Ovary (tissue), 9 donors: ENCODE data around the gene MICALL1. TPM values are rescaled to one million over a fixed set of nuclear protein-coding genes. Genes with fewer than 3 reads are reported as not detected.

ENCODE experiments used
- DNase-seq, 5 donors: peaks; one replicate each; pipeline ENCODE4 v3.0.0-alpha.2; 2019 to 2020
- H3K27ac ChIP-seq, 2 donors: fragments of 200-600 bp; one replicate each; pipeline versions ENCODE4 v1.5.1 to v1.8.0; 2019 to 2022
- H3K27me3 ChIP-seq: fragments of 200-600 bp; one replicate; pipeline ENCODE4 v1.8.0; 2022
- H3K36me3 ChIP-seq: fragments of 200-600 bp; sonication (generic); one replicate; pipeline ENCODE4 v1.5.1; 2019
- H3K4me1 ChIP-seq: one replicate; pipeline ENCODE4 v1.8.1; 2013; ENCODE audit warnings: mild to moderate bottlenecking, moderate library complexity; ENCODE audit not compliant: insufficient read depth
- H3K4me3 ChIP-seq: fragments of 200-600 bp; sonication (generic); one replicate; pipeline ENCODE4 v1.5.1; 2017
- H3K9me3 ChIP-seq, 2 donors: fragments of 200-600 bp in 1 of 2; sonication (generic) in 1 of 2; one replicate each; pipeline versions ENCODE4 v1.5.1 to v1.8.1; 2013 to 2019; ENCODE audit warnings: mild to moderate bottlenecking in 1 of 2, moderate library complexity in 1 of 2
- CTCF ChIP-seq, 3 donors: fragments of 450-650 bp in 2 of 3; fragments of 200-600 bp in 1 of 3; IDR thresholded peaks; one replicate each; pipeline versions ENCODE4 v1.5.1 to v1.8.0; 2016 to 2022; ENCODE audit warnings: antibody characterized with exemption in 3 of 3, mild to moderate bottlenecking in 1 of 3
- EP300 ChIP-seq: sonication (generic); formaldehyde crosslinking; IDR thresholded peaks from one replicate; pipeline ENCODE4 v1.6.1; 2017; ENCODE audit warnings: antibody characterized with exemption
- POLR2A ChIP-seq: fragments of 450-650 bp; IDR thresholded peaks from one replicate; pipeline ENCODE4 v1.6.1; 2017; ENCODE audit warnings: antibody characterized with exemption, mild to moderate bottlenecking, moderate library complexity
- WGBS, 3 donors: extraction: QIAGEN DNeasy Blood & Tissue Kit in 1 of 3; methylation state at CpG; one replicate each; pipeline versions ENCODE4 v1.1.5 to v1.1.7; 2013 to 2017; 5-methylcytosine and 5-hydroxymethylcytosine counted together
- intact Hi-C, 4 donors: fragments of 100-400 bp; cut with DNase I; formaldehyde crosslinking; loops; one replicate each; pipeline versions ENCODE4 v1.11.0 to v1.15.1; 2022 to 2023
- polyA plus RNA-seq, 2 donors: library from polyadenylated mRNA; stranded (reverse); fragments of 200-250 nt in 1 of 2; fragments of 350-450 nt in 1 of 2; fragmentation: Illumina TruSeq in 1 of 2; extraction: RNeasy Lipid Tissue Mini Kit (QIAGEN cat#74804) in 1 of 2; gene quantifications; one replicate each; pipeline ENCODE4 v1.2.3, GENCODE V29; 2013 to 2014
- total RNA-seq, 7 donors: library from RNA; depleted of rRNA in 2 of 7; stranded (reverse); fragments of >200 nt in 2 of 7; fragmentation: NEBNext Ultra II Directional in 3 of 7; extraction: Animal tissue kit (Norgen Biotek cat#: 25700) in 3 of 7; gene quantifications; one replicate each; pipeline versions ENCODE4 v1.1.0 to v1.2.4, GENCODE V29; 2016 to 2023
- donor health status: DM: no; HTN: no; CAD: no; lungs with moderate emphysema.
- donor health status: DM: no; HTN: no; CAD: no.
- donor health status: Bipolar disorder and iron deficiency.
- donor health status: DM: yes; HTN: yes; CAD: no.
- donor health status: DM: no; HTN: no; CAD: no.
- donor health status: DM: yes; HTN: yes; CAD: no.

The MICALL1 gene
- total and polyA plus RNA-seq, 9 donors, result 6.2 to 30.0 (median 17.4) TPM

- TF ChIP-seq CTCF (IDR thresholded peaks at IDR 0.05) (no peak), POLR2A (no peak), EP300 (no peak)
- no peaks in the 10 kb centered on the region for H3K4me1 ChIP-seq
- intact Hi-C loops, result no loop called here
- H3K4me3 ChIP-seq, result no peak overlapping the region
- H3K9me3 ChIP-seq, result no peaks in the 10 kb centered on the region
- no peak overlapping the region for H3K27ac ChIP-seq
- no peak for DNase-seq
- H3K27me3 ChIP-seq, result no peaks in the 10 kb centered on the region
- WGBS, 3 donors, result 57 to 72% (median 65%) methylated on average over 24 to 25 of the region's 25 CpGs
- H3K36me3 ChIP-seq, result no peaks in the 10 kb centered on the region
These were observed 12.6 kb downstream of the MICALL1 start for GRCh38 chr22:37918580-37919270.

GRCh38 chr22:37920126-37920525 lies 14.0 kb downstream of the MICALL1 start:
- Histone ChIP-seq H3K27me3 (no peaks in the 10 kb centered on the region), H3K4me1 (no peaks in the 10 kb centered on the region), H3K27ac (no peak overlapping the region), H3K4me3 (no peak overlapping the region), H3K9me3 (no peaks in the 10 kb centered on the region), H3K36me3 (no peaks in the 10 kb centered on the region)
- WGBS, 3 donors, result 84 to 89% (median 89%) methylated on average over 5 of the region's 5 CpGs
- no peak for DNase-seq
- TF ChIP-seq POLR2A (no peak), EP300 (no peak), CTCF (IDR thresholded peaks at IDR 0.05) (no peak)
- intact Hi-C loops, result loop anchor here in 1 of 4 donors (10.0 kb wide), 1 partner anchor 105 kb away; no protein-coding TSS in a partner anchor

- TF ChIP-seq CTCF (IDR thresholded peaks at IDR 0.05), result no peak
- no peak for TF ChIP-seq EP300
- TF ChIP-seq POLR2A, result no peak
- intact Hi-C loops, result loop anchor here in 1 of 4 donors (10.0 kb wide), 1 partner anchor 107 kb away; no protein-coding TSS in a partner anchor
- no peaks in the 10 kb centered on the region for H3K27me3 ChIP-seq
- no peak overlapping the region for H3K27ac ChIP-seq
- WGBS, 3 donors, result 82 to 90% (median 84%) methylated on average over 11 of the region's 11 CpGs
- no peaks in the 10 kb centered on the region for H3K36me3 ChIP-seq
- no peak overlapping the region for H3K4me3 ChIP-seq
- no peaks in the 10 kb centered on the region for H3K4me1 ChIP-seq
- no peak for DNase-seq
- H3K9me3 ChIP-seq, result no peaks in the 10 kb centered on the region
These were observed 16.1 kb downstream of the MICALL1 start for GRCh38 chr22:37922191-37922590.

GRCh38 chr22:37923927-37924326 lies 17.8 kb downstream of the MICALL1 start:
- no peak overlapping the region for H3K27ac ChIP-seq
- no peak overlapping the region for H3K4me3 ChIP-seq
- no peaks in the 10 kb centered on the region for H3K4me1 ChIP-seq
- 83 to 89% (median 84%) methylated on average over 4 of the region's 4 CpGs for WGBS, 3 donors
- no peak for DNase-seq
- no peaks in the 10 kb centered on the region for H3K9me3 ChIP-seq
- H3K36me3 ChIP-seq, result no peaks in the 10 kb centered on the region
- H3K27me3 ChIP-seq, result no peaks in the 10 kb centered on the region
- intact Hi-C loops, result loop anchor here in 1 of 4 donors (10.0 kb wide), 1 partner anchor 109 kb away; no protein-coding TSS in a partner anchor
- TF ChIP-seq POLR2A (no peak), EP300 (no peak), CTCF (IDR thresholded peaks at IDR 0.05) (no peak)
